Nephron (organoid): ENCODE results near the gene NEURL1.
A peak's percentile ranks its signal among the peaks of the same experiment; 100 is the strongest.

Experiments used
- H3K27ac Mint-ChIP-seq, 3 experiments: 2 replicates each; pipeline ENCODE4 v1.8.0; 2020; ENCODE audit warnings: mixed read lengths in 3 of 3, mild to moderate bottlenecking in 2 of 3, moderate library complexity in 1 of 3
- H3K27me3 Mint-ChIP-seq: 2 replicates; pipeline ENCODE4 v1.8.0; 2021; ENCODE audit warnings: low read depth, mild to moderate bottlenecking, moderate library complexity, mixed read lengths
- H3K36me3 Mint-ChIP-seq: 2 replicates; pipeline ENCODE4 v1.8.0; 2020; ENCODE audit warnings: low read depth, mixed read lengths
- H3K4me1 Mint-ChIP-seq: 2 replicates; pipeline ENCODE4 v1.8.0; 2020; ENCODE audit warnings: mixed read lengths
- H3K4me3 Mint-ChIP-seq, 3 experiments: 2 replicates each; pipeline ENCODE4 v1.8.0; 2020; ENCODE audit warnings: mild to moderate bottlenecking in 3 of 3, mixed read lengths in 3 of 3, moderate library complexity in 2 of 3
- H3K9me3 Mint-ChIP-seq: 2 replicates; pipeline ENCODE4 v1.8.0; 2020; ENCODE audit warnings: mixed read lengths
- CTCF ChIP-seq, 3 experiments: fragments of 200-600 bp; sonication (generic); IDR thresholded peaks; one replicate each; pipeline ENCODE4 v1.5.0; 2021; ENCODE audit warnings: antibody characterized with exemption in 3 of 3; ENCODE audit not compliant: unreplicated experiment in 3 of 3

Gene NEURL1

GRCh38 chr10:103535595-103535994 is 42.1 kb downstream of the NEURL1 start:
- Mint-ChIP-seq H3K27ac (no peak overlapping the region), H3K36me3 (peaks cover 5% of the 10 kb centered on the region), H3K27me3 (peaks cover 28% of the 10 kb centered on the region), H3K9me3 (peaks cover 20% of the 10 kb centered on the region), H3K4me1 (peaks cover 6% of the 10 kb centered on the region), H3K4me3 (no peak overlapping the region)
- no peak for TF ChIP-seq CTCF (IDR thresholded peaks at IDR 0.05; ENCODE audit: unreplicated experiment in 3 of 3)

GRCh38 chr10:103539751-103540150 is 46.2 kb downstream of the NEURL1 start:
- Mint-ChIP-seq H3K9me3 (peaks cover 3% of the 10 kb centered on the region), H3K27me3 (peaks cover 33% of the 10 kb centered on the region), H3K4me3 (no peak overlapping the region), H3K27ac (no peak overlapping the region), H3K4me1 (peaks cover 28% of the 10 kb centered on the region), H3K36me3 (no peaks in the 10 kb centered on the region)
- no peak for TF ChIP-seq CTCF (IDR thresholded peaks at IDR 0.05; ENCODE audit: unreplicated experiment in 3 of 3)

- Mint-ChIP-seq H3K9me3 (no peaks in the 10 kb centered on the region), H3K27ac (no peak overlapping the region), H3K4me1 (peaks cover 31% of the 10 kb centered on the region), H3K36me3 (no peaks in the 10 kb centered on the region), H3K27me3 (peaks cover 33% of the 10 kb centered on the region), H3K4me3 (no peak overlapping the region)
- no peak for TF ChIP-seq CTCF (IDR thresholded peaks at IDR 0.05; ENCODE audit: unreplicated experiment in 3 of 3)
Measured at GRCh38 chr10:103540722-103541121, 47.2 kb downstream of the NEURL1 start.

GRCh38 chr10:103541616-103542015 is 48.1 kb downstream of the NEURL1 start:
- Mint-ChIP-seq H3K9me3 (no peaks in the 10 kb centered on the region), H3K27ac (no peak overlapping the region), H3K4me3 (no peak overlapping the region), H3K36me3 (no peaks in the 10 kb centered on the region), H3K27me3 (peaks cover 32% of the 10 kb centered on the region), H3K4me1 (peaks cover 31% of the 10 kb centered on the region)
- no peak for TF ChIP-seq CTCF (IDR thresholded peaks at IDR 0.05; ENCODE audit: unreplicated experiment in 3 of 3)

- Mint-ChIP-seq H3K27me3 (peaks cover 25% of the 10 kb centered on the region), H3K9me3 (no peaks in the 10 kb centered on the region), H3K4me1 (peaks cover 45% of the 10 kb centered on the region), H3K36me3 (no peaks in the 10 kb centered on the region), H3K4me3 (peak overlapping the region; percentile 38 to 61 (median 47)), H3K27ac (peak overlapping the region in 2 of 3 experiments; percentile 51 to 74)
- TF ChIP-seq CTCF (IDR thresholded peaks at IDR 0.05; ENCODE audit: unreplicated experiment in 3 of 3) = peak in 2 of 3 experiments; percentile 42 to 53
Measured at GRCh38 chr10:103542764-103543616, 49.5 kb downstream of the NEURL1 start.
